Neural crest cell (in vitro differentiated cells): Measurements from ENCODE around the gene LMBR1. TPM values are rescaled to one million over a fixed set of nuclear protein-coding genes. Genes with fewer than 3 reads are reported as not detected.

Experiments used
- DNase-seq: peaks from one replicate; pipeline ENCODE4 v3.0.0; 2021; ENCODE audit warnings: low read depth, mixed read lengths, low spot score
- H3K27ac Mint-ChIP-seq: one replicate; pipeline ENCODE4 v1.8.0; 2021; ENCODE audit warnings: mild to moderate bottlenecking, mixed read lengths; ENCODE audit not compliant: unreplicated experiment
- H3K27me3 Mint-ChIP-seq: 2 replicates; pipeline ENCODE4 v1.8.0; 2021; ENCODE audit warnings: low read depth, mild to moderate bottlenecking, mixed read lengths
- H3K36me3 Mint-ChIP-seq: 2 replicates; pipeline ENCODE4 v1.8.0; 2021; ENCODE audit warnings: low read depth, mild to moderate bottlenecking, mixed read lengths
- H3K4me1 Mint-ChIP-seq: 2 replicates; pipeline ENCODE4 v1.8.0; 2021; ENCODE audit warnings: mixed read lengths
- H3K4me3 Mint-ChIP-seq: one replicate; pipeline ENCODE4 v1.8.0; 2021; ENCODE audit warnings: mild to moderate bottlenecking, mixed read lengths
- H3K9me3 Mint-ChIP-seq: 2 replicates; pipeline ENCODE4 v1.8.0; 2021; ENCODE audit warnings: mixed read lengths
- CTCF ChIP-seq: fragments of 200-600 bp; sonication (generic); conservative IDR thresholded peaks from 2 replicates; pipeline ENCODE4 v1.5.0; 2021; ENCODE audit warnings: antibody characterized with exemption, mild to moderate bottlenecking
- total RNA-seq: library from RNA; stranded (reverse); gene quantifications from 2 replicates; pipeline ENCODE4 v1.2.1, GENCODE V29; 2021

The LMBR1 gene
- total RNA-seq, 1 donor from 2014 or later, result 55.1 TPM

- H3K27me3 Mint-ChIP-seq, result no peaks in the 10 kb centered on the region
- H3K9me3 Mint-ChIP-seq, result peaks cover 15% of the 10 kb centered on the region
- DNase-seq, result no peak
- no peak overlapping the region for H3K27ac Mint-ChIP-seq
- peaks cover 6% of the 10 kb centered on the region for H3K4me1 Mint-ChIP-seq
- H3K4me3 Mint-ChIP-seq, result no peak overlapping the region
- peaks cover 14% of the 10 kb centered on the region for H3K36me3 Mint-ChIP-seq
- TF ChIP-seq CTCF, result no peak
These were observed 263.1 kb downstream of the LMBR1 start for GRCh38 chr7:156629873-156630272.

- no peak overlapping the region for H3K4me3 Mint-ChIP-seq
- peaks cover 6% of the 10 kb centered on the region for H3K4me1 Mint-ChIP-seq
- peaks cover 15% of the 10 kb centered on the region for H3K9me3 Mint-ChIP-seq
- H3K36me3 Mint-ChIP-seq, result peaks cover 14% of the 10 kb centered on the region
- no peak overlapping the region for H3K27ac Mint-ChIP-seq
- H3K27me3 Mint-ChIP-seq, result no peaks in the 10 kb centered on the region
- no peak for TF ChIP-seq CTCF
- no peak for DNase-seq
These were observed 264.4 kb downstream of the LMBR1 start for GRCh38 chr7:156628562-156628961.

Other genes with a start within 250 kb of the LMBR1 start
- gene NOM1, start 56.5 kb upstream of the LMBR1 start, total RNA-seq, result 25.2 and 28.2 TPM in 2 replicates
- gene MNX1, start 117.5 kb upstream of the LMBR1 start, total RNA-seq, result 0.14 and 0.34 TPM in 2 replicates
- 46.1 and 46.8 TPM in 2 replicates for gene UBE3C, start 245.7 kb upstream of the LMBR1 start, total RNA-seq